GM19025 (cell line): Measurements from ENCODE around the gene RBM44.
A peak's percentile ranks its signal among the peaks of the same experiment; 100 is the strongest.
"Not testable (repeated sequence)": the region's sequence is repeated elsewhere in the genome, so short reads cannot be mapped to it uniquely, and the experiment has no call there.

ENCODE experiments used
- ATAC-seq: cut with Tn5 transposase; IDR thresholded peaks from one replicate; pipeline ENCODE4 v1.9.1; 2021; ENCODE audit warnings: mild to moderate bottlenecking, low read depth, moderate library complexity; ENCODE audit not compliant: unreplicated experiment

The RBM44 gene

GRCh38 chr2:237798236-237799059 lies at the start of gene RBM44:
RBM44 (plus strand) TSS chr2:237798779; CDS start chr2:237813610, 14,831 bp downstream.
- no peak for ATAC-seq

- no peak for ATAC-seq
These were observed 49.6 kb upstream of the RBM44 start for GRCh38 chr2:237749002-237749401.

GRCh38 chr2:237749961-237750360 lies 48.6 kb upstream of the RBM44 start:
- no peak for ATAC-seq

- ATAC-seq = not testable (repeated sequence)
These were observed 48.1 kb upstream of the RBM44 start for GRCh38 chr2:237750441-237750840.

- peak; percentile 98 for ATAC-seq
These were observed 45.8 kb upstream of the RBM44 start for GRCh38 chr2:237752761-237753165.

GRCh38 chr2:237754182-237754581 lies 44.4 kb upstream of the RBM44 start:
- no peak for ATAC-seq

- no peak for ATAC-seq
These were observed 43.8 kb upstream of the RBM44 start for GRCh38 chr2:237754626-237755248.

- no peak for ATAC-seq
These were observed 41.0 kb upstream of the RBM44 start for GRCh38 chr2:237757616-237758015.

- ATAC-seq = no peak
These were observed 40.4 kb upstream of the RBM44 start for GRCh38 chr2:237758185-237758584.

- no peak for ATAC-seq
These were observed 39.4 kb upstream of the RBM44 start for GRCh38 chr2:237759176-237759575.

- no peak for ATAC-seq
These were observed 37.8 kb upstream of the RBM44 start for GRCh38 chr2:237760506-237761502.

- ATAC-seq = not testable (repeated sequence)
These were observed 36.0 kb upstream of the RBM44 start for GRCh38 chr2:237762291-237763182.

GRCh38 chr2:237763812-237764211 lies 34.8 kb upstream of the RBM44 start:
- no peak for ATAC-seq

- ATAC-seq = not testable (repeated sequence)
These were observed 33.5 kb upstream of the RBM44 start for GRCh38 chr2:237765122-237765521.

GRCh38 chr2:237765875-237766274 lies 32.7 kb upstream of the RBM44 start:
- ATAC-seq = no peak

- no peak for ATAC-seq
These were observed 32.2 kb upstream of the RBM44 start for GRCh38 chr2:237766340-237766739.

- ATAC-seq = no peak
These were observed 26.1 kb upstream of the RBM44 start for GRCh38 chr2:237772513-237772912.

GRCh38 chr2:237773826-237774225 lies 24.8 kb upstream of the RBM44 start:
- no peak for ATAC-seq

GRCh38 chr2:237774811-237775553 lies 23.6 kb upstream of the RBM44 start:
- ATAC-seq = no peak
